H9 (cell line): ENCODE data around the gene ARRDC2. TPM values are rescaled to one million over a fixed set of nuclear protein-coding genes. Genes with fewer than 3 reads are reported as not detected.

ENCODE experiments used
- DNase-seq: peaks from one replicate; pipeline ENCODE4 v3.0.0-alpha.2; 2017
- H2AFZ ChIP-seq: one replicate; pipeline ENCODE4 v1.6.1; 2013; ENCODE audit warnings: mild to moderate bottlenecking, low read length, control low read depth, moderate library complexity
- H2AK5ac ChIP-seq: 2 replicates; pipeline ENCODE4 v1.6.1; 2013; ENCODE audit warnings: low read length, control low read depth, mixed read lengths; ENCODE audit not compliant: insufficient read length
- H2BK120ac ChIP-seq: one replicate; pipeline ENCODE4 v1.6.1; 2013; ENCODE audit warnings: low read depth, mild to moderate bottlenecking, low read length, control low read depth, inconsistent platforms; ENCODE audit not compliant: poor library complexity, severe bottlenecking
- H2BK12ac ChIP-seq: 2 replicates; pipeline ENCODE4 v1.6.1; 2013; ENCODE audit warnings: low read length, control low read depth, mixed read lengths, low read depth; ENCODE audit not compliant: insufficient read length
- H2BK15ac ChIP-seq: 2 replicates; pipeline ENCODE4 v1.6.1; 2013; ENCODE audit warnings: low read depth, low read length, control low read depth
- H2BK20ac ChIP-seq: one replicate; pipeline ENCODE4 v1.6.1; 2013; ENCODE audit warnings: low read depth, mild to moderate bottlenecking, low read length, control low read depth, inconsistent platforms; ENCODE audit not compliant: poor library complexity, severe bottlenecking
- H2BK5ac ChIP-seq: 2 replicates; pipeline ENCODE4 v1.6.1; 2013; ENCODE audit warnings: low read length, control low read depth, mixed read lengths; ENCODE audit not compliant: insufficient read length
- H3K14ac ChIP-seq: 2 replicates; pipeline ENCODE4 v1.6.1; 2013; ENCODE audit warnings: low read length, control low read depth; ENCODE audit not compliant: insufficient read depth
- H3K18ac ChIP-seq: 2 replicates; pipeline ENCODE4 v1.6.1; 2013; ENCODE audit warnings: low read depth, mild to moderate bottlenecking, mixed read lengths, low read length, control low read depth; ENCODE audit not compliant: insufficient read length
- H3K23ac ChIP-seq: 2 replicates; pipeline ENCODE4 v1.6.1; 2013; ENCODE audit warnings: low read length, control low read depth, mixed read lengths, low read depth; ENCODE audit not compliant: insufficient read length
- H3K23me2 ChIP-seq: 2 replicates; pipeline ENCODE4 v1.6.1; 2013; ENCODE audit warnings: low read depth, mild to moderate bottlenecking, mixed read lengths, low read length, control low read depth; ENCODE audit not compliant: insufficient read length, poor library complexity, severe bottlenecking
- H3K27ac ChIP-seq: 2 replicates; pipeline ENCODE4 v1.5.1; 2013; ENCODE audit warnings: low read length, control low read depth, mixed read lengths, low read depth; ENCODE audit not compliant: insufficient read length
- H3K27me3 ChIP-seq: 2 replicates; pipeline ENCODE4 v1.6.1; 2013; ENCODE audit warnings: low read length, control low read depth, inconsistent platforms; ENCODE audit not compliant: insufficient read depth
- H3K4ac ChIP-seq: 2 replicates; pipeline ENCODE4 v1.6.1; 2013; ENCODE audit warnings: low read depth, mild to moderate bottlenecking, control low read depth, inconsistent platforms, low read length, moderate library complexity
- H3K4me1 ChIP-seq: 2 replicates; pipeline ENCODE4 v1.6.1; 2013; ENCODE audit warnings: low read length, control low read depth, inconsistent platforms; ENCODE audit not compliant: insufficient read depth
- H3K4me2 ChIP-seq: 2 replicates; pipeline ENCODE4 v1.6.1; 2013; ENCODE audit warnings: low read length, control low read depth, mixed read lengths; ENCODE audit not compliant: insufficient read length, insufficient read depth
- H3K56ac ChIP-seq: 2 replicates; pipeline ENCODE4 v1.6.1; 2013; ENCODE audit warnings: low read depth, mild to moderate bottlenecking, mixed read lengths, low read length, control low read depth; ENCODE audit not compliant: insufficient read length
- H3K79me1 ChIP-seq: 2 replicates; pipeline ENCODE4 v1.6.1; 2013; ENCODE audit warnings: low read depth, mild to moderate bottlenecking, moderate library complexity, low read length, control low read depth, inconsistent platforms; ENCODE audit not compliant: insufficient read depth, poor library complexity, severe bottlenecking
- H3K79me2 ChIP-seq: 2 replicates; pipeline ENCODE4 v1.6.1; 2013; ENCODE audit warnings: low read length, control low read depth, inconsistent platforms; ENCODE audit not compliant: insufficient read depth
- H3K9ac ChIP-seq: 2 replicates; pipeline ENCODE4 v1.6.1; 2013; ENCODE audit warnings: low read length, control low read depth, mixed read lengths; ENCODE audit not compliant: insufficient read length; ENCODE audit errors: extremely low read depth
- H3K9me3 ChIP-seq: one replicate; pipeline ENCODE4 v1.6.1; 2013; ENCODE audit warnings: low read depth, low read length, inconsistent platforms; ENCODE audit not compliant: control insufficient read depth
- H3T11ph ChIP-seq: one replicate; pipeline ENCODE4 v1.6.1; 2013; ENCODE audit warnings: mild to moderate bottlenecking, low read length, control low read depth, inconsistent platforms
- H4K20me1 ChIP-seq: one replicate; pipeline ENCODE4 v1.6.1; 2013; ENCODE audit not compliant: control insufficient read depth, insufficient read length, insufficient read depth
- H4K5ac ChIP-seq: 2 replicates; pipeline ENCODE4 v1.6.1; 2013; ENCODE audit warnings: low read depth, mild to moderate bottlenecking, mixed read lengths, low read length, control low read depth; ENCODE audit not compliant: insufficient read length
- H4K8ac ChIP-seq: replicated peaks from 2 replicates; pipeline ENCODE4 v1.6.1; 2013; ENCODE audit warnings: low read length, control low read depth, mixed read lengths, low read depth; ENCODE audit not compliant: insufficient read length
- H4K91ac ChIP-seq: 2 replicates; pipeline ENCODE4 v1.6.1; 2013; ENCODE audit warnings: low read depth, mild to moderate bottlenecking, moderate library complexity, mixed read lengths, low read length, control low read depth; ENCODE audit not compliant: insufficient read length
- H3K27ac Mint-ChIP-seq, 3 experiments: 2 replicates in 2 of 3; 3 replicates in 1 of 3; pipeline ENCODE4 v1.8.0; 2020 to 2021; ENCODE audit warnings: mixed read lengths in 3 of 3, mild to moderate bottlenecking in 1 of 3, moderate library complexity in 1 of 3
- H3K27me3 Mint-ChIP-seq: 2 replicates; pipeline ENCODE4 v1.8.0; 2021; ENCODE audit warnings: low read depth, mild to moderate bottlenecking, moderate library complexity, mixed read lengths
- H3K36me3 Mint-ChIP-seq, 3 experiments: 2 replicates in 2 of 3; 3 replicates in 1 of 3; pipeline ENCODE4 v1.8.0; 2020 to 2021; ENCODE audit warnings: low read depth in 3 of 3, mixed read lengths in 3 of 3; ENCODE audit not compliant: insufficient read depth in 1 of 3
- H3K4me1 Mint-ChIP-seq, 2 experiments: 2 replicates each; pipeline ENCODE4 v1.8.0; 2020; ENCODE audit warnings: mixed read lengths in 2 of 2
- H3K4me3 Mint-ChIP-seq, 2 experiments: 2 replicates in 1 of 2; 3 replicates in 1 of 2; pipeline ENCODE4 v1.8.0; 2020 to 2021; ENCODE audit warnings: mild to moderate bottlenecking in 2 of 2, mixed read lengths in 2 of 2, moderate library complexity in 1 of 2
- H3K9me3 Mint-ChIP-seq, 2 experiments: 2 replicates in 1 of 2; 3 replicates in 1 of 2; pipeline ENCODE4 v1.8.0; 2020; ENCODE audit warnings: mild to moderate bottlenecking in 2 of 2, mixed read lengths in 2 of 2, moderate library complexity in 1 of 2
- WGBS: extraction: QIAGEN DNeasy Blood & Tissue Kit; methylation state at CpG from one replicate; pipeline ENCODE4 v1.1.7; 2013; ENCODE audit warnings: missing lambda C conversion rate, low lambda C conversion rate, mixed read lengths; ENCODE audit not compliant: insufficient read length; ENCODE audit errors: extremely low coverage; 5-methylcytosine and 5-hydroxymethylcytosine counted together
- total RNA-seq: library from RNA; stranded (reverse); gene quantifications from 2 replicates; pipeline ENCODE4 v1.2.1, GENCODE V29; 2021
- TF ChIP-seq, protein P1 (sequence below): fragments of 200-600 bp; sonication (generic); conservative IDR thresholded peaks from 3 replicates; pipeline ENCODE4 v1.8.0; 2021; ENCODE audit warnings: antibody characterized with exemption, mild to moderate bottlenecking

ARRDC2 gene
- total RNA-seq, 1 experiment from 2014 or later, result 10.5 TPM

DNA sequence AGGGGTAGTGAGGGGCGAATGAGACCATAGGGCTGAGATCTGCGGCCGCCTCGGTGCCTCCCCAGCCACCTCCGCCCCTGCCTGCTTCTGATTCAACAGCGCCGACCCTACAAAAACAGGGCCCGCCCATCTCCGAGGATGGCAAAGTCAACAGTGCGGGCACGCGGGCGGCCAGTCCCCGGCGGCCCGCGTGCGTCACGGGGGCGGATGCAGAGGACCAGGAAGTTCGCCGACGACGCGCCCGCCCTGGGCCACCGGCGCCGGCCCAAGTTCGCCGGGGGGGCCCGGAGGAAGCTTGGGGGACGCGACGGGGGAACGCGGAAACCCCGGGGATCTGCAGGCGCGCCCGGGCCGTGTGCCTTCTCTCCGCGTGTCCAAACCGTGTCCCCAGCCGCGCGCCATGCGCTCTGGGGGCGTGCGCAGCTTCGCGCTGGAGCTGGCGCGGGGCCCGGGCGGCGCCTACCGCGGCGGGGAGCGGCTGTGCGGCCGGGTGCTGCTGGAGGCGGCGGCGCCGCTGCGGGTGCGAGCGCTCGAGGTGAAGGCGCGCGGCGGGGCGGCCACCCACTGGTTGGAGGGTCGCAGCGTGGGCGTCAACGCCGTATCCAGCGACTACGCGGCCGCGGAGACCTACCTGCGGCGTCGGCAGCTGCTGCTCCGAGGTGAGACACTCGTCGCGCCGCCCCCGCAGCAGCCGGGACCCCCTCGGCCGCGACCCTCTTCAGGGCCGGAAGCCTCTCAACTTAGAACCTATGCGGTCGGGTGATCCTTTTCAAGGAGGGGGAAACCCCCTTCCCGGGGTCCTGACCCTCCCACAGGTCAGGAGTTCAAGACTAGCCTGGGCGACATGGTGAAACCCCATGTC, 6.8 kb upstream of the ARRDC2 start:
- Histone ChIP-seq H2BK5ac (no peak overlapping the region), H3K79me1 (no peaks in the 10 kb centered on the region), H4K20me1 (no peaks in the 10 kb centered on the region), H3K23ac (no peak overlapping the region), H3K27me3 (no peaks in the 10 kb centered on the region; the same call in 1 of the 2 replicates), H3K14ac (0 out of 2 replicates have a peak overlapping the region, but pooled peaks have one; percentile 16), H4K91ac (no peak overlapping the region), H3K56ac (no peak overlapping the region), H2BK20ac (no peak overlapping the region), H3K4me2 (peak overlapping the region; percentile 26), H3K9me3 (no peaks in the 10 kb centered on the region), H3T11ph (no peak overlapping the region), H3K9ac (no peak overlapping the region), H2AK5ac (no peak overlapping the region), H3K79me2 (no peaks in the 10 kb centered on the region), H2BK15ac (no peak overlapping the region), H4K8ac (no peak overlapping the region), H2BK120ac (no peak overlapping the region), H3K4ac (no peak overlapping the region), H2BK12ac (no peak overlapping the region), H4K5ac (no peak overlapping the region), H3K23me2 (peaks cover 11% of the 10 kb centered on the region), H2AFZ (no peak overlapping the region), H3K4me1 (no peaks in the 10 kb centered on the region), H3K18ac (no peak overlapping the region), H3K27ac (no peak overlapping the region)
- Mint-ChIP-seq H3K36me3 (no peaks in the 10 kb centered on the region; a peak in 1 of 7 replicates), H3K4me1 (peaks cover 6 to 13% of the 10 kb centered on the region in 2 experiments), H3K27ac (no peak overlapping the region), H3K27me3 (peaks cover 33% of the 10 kb centered on the region), H3K9me3 (no peaks in the 10 kb centered on the region), H3K4me3 (peak overlapping the region; percentile 59 to 83)
- WGBS, result no CpG with 5 or more reads among the region's 105 CpGs
- TF ChIP-seq, protein P1, sequence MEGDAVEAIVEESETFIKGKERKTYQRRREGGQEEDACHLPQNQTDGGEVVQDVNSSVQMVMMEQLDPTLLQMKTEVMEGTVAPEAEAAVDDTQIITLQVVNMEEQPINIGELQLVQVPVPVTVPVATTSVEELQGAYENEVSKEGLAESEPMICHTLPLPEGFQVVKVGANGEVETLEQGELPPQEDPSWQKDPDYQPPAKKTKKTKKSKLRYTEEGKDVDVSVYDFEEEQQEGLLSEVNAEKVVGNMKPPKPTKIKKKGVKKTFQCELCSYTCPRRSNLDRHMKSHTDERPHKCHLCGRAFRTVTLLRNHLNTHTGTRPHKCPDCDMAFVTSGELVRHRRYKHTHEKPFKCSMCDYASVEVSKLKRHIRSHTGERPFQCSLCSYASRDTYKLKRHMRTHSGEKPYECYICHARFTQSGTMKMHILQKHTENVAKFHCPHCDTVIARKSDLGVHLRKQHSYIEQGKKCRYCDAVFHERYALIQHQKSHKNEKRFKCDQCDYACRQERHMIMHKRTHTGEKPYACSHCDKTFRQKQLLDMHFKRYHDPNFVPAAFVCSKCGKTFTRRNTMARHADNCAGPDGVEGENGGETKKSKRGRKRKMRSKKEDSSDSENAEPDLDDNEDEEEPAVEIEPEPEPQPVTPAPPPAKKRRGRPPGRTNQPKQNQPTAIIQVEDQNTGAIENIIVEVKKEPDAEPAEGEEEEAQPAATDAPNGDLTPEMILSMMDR, result no peak
- DNase-seq, result peak; percentile 77
